ENCODE data around the gene PTPN9. TPM values are rescaled to one million over a fixed set of nuclear protein-coding genes. Genes with fewer than 3 reads are reported as not detected.

The PTPN9 gene
- total RNA-seq, 6 experiments from 2014 or later: 27.9 to 36.3 (median 33.6) TPM

- Mint-ChIP-seq H3K36me3 (ENCODE audit: low read depth) (peaks cover 8% of the 10 kb centered on the region), H3K27me3 (ENCODE audit: insufficient read depth) (peaks cover 2% of the 10 kb centered on the region; the same call in 1 of the 2 replicates), H3K4me1 (ENCODE audit: low read depth) (peaks cover 1% of the 10 kb centered on the region), H3K27ac (no peak overlapping the region), H3K9me3 (no peaks in the 10 kb centered on the region), H3K4me3 (no peak overlapping the region)
- DNase-seq: no peak
- no peak for TF ChIP-seq CTCF (IDR thresholded peaks at IDR 0.05)
Observed at GRCh38 chr15:75425966-75426500, 153.1 kb downstream of the PTPN9 start.

- no peak overlapping the region for H3K4me3 Mint-ChIP-seq
Observed at GRCh38 chr15:75422554-75422953, 156.6 kb downstream of the PTPN9 start.

GRCh38 chr15:75420698-75421097 lies 158.4 kb downstream of the PTPN9 start:
- H3K4me3 Mint-ChIP-seq: no peak overlapping the region
- peaks cover 9% of the 10 kb centered on the region for H3K4me1 Mint-ChIP-seq (ENCODE audit: low read depth)
- H3K27me3 Mint-ChIP-seq (ENCODE audit: insufficient read depth): no peaks in the 10 kb centered on the region
- H3K27ac Mint-ChIP-seq: peak overlapping the region; percentile 38; the same call in 1 of the 2 replicates
- TF ChIP-seq CTCF (IDR thresholded peaks at IDR 0.05): no peak
- no peaks in the 10 kb centered on the region for H3K9me3 Mint-ChIP-seq
- peaks cover 7% of the 10 kb centered on the region; the same call in 1 of the 2 replicates for H3K36me3 Mint-ChIP-seq (ENCODE audit: low read depth)
- DNase-seq: no peak

More at GRCh38 chr15:75422554-75422953, 156.6 kb downstream of the PTPN9 start:
- Mint-ChIP-seq H3K36me3 (ENCODE audit: low read depth) (peaks cover 7% of the 10 kb centered on the region; the same call in 1 of the 2 replicates), H3K27me3 (ENCODE audit: insufficient read depth) (no peaks in the 10 kb centered on the region), H3K9me3 (no peaks in the 10 kb centered on the region), H3K27ac (no peak overlapping the region), H3K4me1 (ENCODE audit: low read depth) (peaks cover 9% of the 10 kb centered on the region)
- DNase-seq: no peak
- TF ChIP-seq CTCF (IDR thresholded peaks at IDR 0.05): no peak

GRCh38 chr15:75416584-75416983 lies 162.5 kb downstream of the PTPN9 start:
- TF ChIP-seq CTCF (IDR thresholded peaks at IDR 0.05): no peak
- H3K36me3 Mint-ChIP-seq (ENCODE audit: low read depth): peaks cover 24% of the 10 kb centered on the region
- peaks cover 2% of the 10 kb centered on the region; the same call in 1 of the 2 replicates for H3K27me3 Mint-ChIP-seq (ENCODE audit: insufficient read depth)
- no peaks in the 10 kb centered on the region for H3K9me3 Mint-ChIP-seq
- H3K27ac Mint-ChIP-seq: no peak overlapping the region; the same call in 1 of the 2 replicates
- no peak for DNase-seq
- peaks cover 9% of the 10 kb centered on the region for H3K4me1 Mint-ChIP-seq (ENCODE audit: low read depth)
- no peak overlapping the region for H3K4me3 Mint-ChIP-seq

Other genes with a start within 250 kb of the PTPN9 start
- 100 to 1,000 TPM in 5 of 6 experiments, 10 to 100 TPM in 1; 90.1 to 133 (median 109) TPM for gene COMMD4, start 243.3 kb downstream of the PTPN9 start, total RNA-seq (2021; fragmentation: NEBNext Ultra II Directional; extraction: Animal tissue kit (Norgen Biotek cat#: 25700))
- 1 to 10 TPM in 4 of 6 experiments, under 1 TPM in 2; 0.83 to 3.6 (median 2.4) TPM for gene NEIL1, start 232.3 kb downstream of the PTPN9 start, total RNA-seq (2021; fragmentation: NEBNext Ultra II Directional; extraction: Animal tissue kit (Norgen Biotek cat#: 25700))
- 100 to 1,000 TPM in 4 of 6 experiments, 10 to 100 TPM in 2; 92.8 to 111 (median 105) TPM for gene MAN2C1, start 210.7 kb downstream of the PTPN9 start, total RNA-seq (2021; fragmentation: NEBNext Ultra II Directional; extraction: Animal tissue kit (Norgen Biotek cat#: 25700))
- 10 to 100 TPM; 36.6 to 49.3 (median 39.8) TPM for gene SIN3A, start 127.6 kb downstream of the PTPN9 start, total RNA-seq (2021; fragmentation: NEBNext Ultra II Directional; extraction: Animal tissue kit (Norgen Biotek cat#: 25700))
- 10 to 100 TPM; 22.5 to 28.4 (median 25.1) TPM for gene SNUPN, start 46.4 kb upstream of the PTPN9 start, total RNA-seq (2021; fragmentation: NEBNext Ultra II Directional; extraction: Animal tissue kit (Norgen Biotek cat#: 25700))
- 10 to 100 TPM; 55.1 to 62.9 (median 58.7) TPM for gene IMP3, start 60.9 kb upstream of the PTPN9 start, total RNA-seq (2021; fragmentation: NEBNext Ultra II Directional; extraction: Animal tissue kit (Norgen Biotek cat#: 25700))
- 10 to 100 TPM; 23.3 to 28.1 (median 25.3) TPM for gene SNX33, start 68.6 kb upstream of the PTPN9 start, total RNA-seq (2021; fragmentation: NEBNext Ultra II Directional; extraction: Animal tissue kit (Norgen Biotek cat#: 25700))
- gene CSPG4, start 133.5 kb upstream of the PTPN9 start, total RNA-seq (2021; fragmentation: NEBNext Ultra II Directional; extraction: Animal tissue kit (Norgen Biotek cat#: 25700)): 100 to 1,000 TPM in 1 of 6 experiments, 10 to 100 TPM in 5; 81.2 to 111 (median 95.7) TPM

Measured in HFFc6 (cell line).